ENCODE data around the gene WNT4. TPM values are rescaled to one million over a fixed set of nuclear protein-coding genes. Genes with fewer than 3 reads are reported as not detected.

WNT4 gene
- total and polyA plus RNA-seq, 2 donors from 2014 or later, result 0.45 to 0.69 TPM

GRCh38 chr1:22127248-22127647 lies 15.6 kb downstream of the WNT4 start:
- Histone ChIP-seq H3K27me3 (ENCODE audit: control insufficient read depth, insufficient read depth, low read length) (no peaks in the 10 kb centered on the region), H3K27ac (ENCODE audit: low read depth in 2 of 2, low read length in 2 of 2) (no peak overlapping the region), H3K36me3 (ENCODE audit: control insufficient read depth in 2 of 3, insufficient read depth in 3 of 3, low read length in 3 of 3) (no peaks in the 10 kb centered on the region), H3K9ac (ENCODE audit: low read length in 3 of 3) (no peak overlapping the region), H3K4me3 (ENCODE audit: low read length in 3 of 3) (no peak overlapping the region), H3K9me3 (ENCODE audit: control insufficient read depth in 2 of 3, insufficient read depth in 1 of 3, low read length in 3 of 3) (no peaks in the 10 kb centered on the region), H3K4me1 (ENCODE audit: control insufficient read depth in 2 of 3, insufficient read depth in 2 of 3, low read depth in 1 of 3, low read length in 3 of 3) (peaks cover 0 to 2% (median 0%) of the 10 kb centered on the region in 3 donors)
- DNase-seq (peak in 2 of 5 donors; percentile 43 to 60), FAIRE-seq (no peak)
- intact Hi-C loops (cut with DNase I), result no loop called here
- TF ChIP-seq, protein P1, sequence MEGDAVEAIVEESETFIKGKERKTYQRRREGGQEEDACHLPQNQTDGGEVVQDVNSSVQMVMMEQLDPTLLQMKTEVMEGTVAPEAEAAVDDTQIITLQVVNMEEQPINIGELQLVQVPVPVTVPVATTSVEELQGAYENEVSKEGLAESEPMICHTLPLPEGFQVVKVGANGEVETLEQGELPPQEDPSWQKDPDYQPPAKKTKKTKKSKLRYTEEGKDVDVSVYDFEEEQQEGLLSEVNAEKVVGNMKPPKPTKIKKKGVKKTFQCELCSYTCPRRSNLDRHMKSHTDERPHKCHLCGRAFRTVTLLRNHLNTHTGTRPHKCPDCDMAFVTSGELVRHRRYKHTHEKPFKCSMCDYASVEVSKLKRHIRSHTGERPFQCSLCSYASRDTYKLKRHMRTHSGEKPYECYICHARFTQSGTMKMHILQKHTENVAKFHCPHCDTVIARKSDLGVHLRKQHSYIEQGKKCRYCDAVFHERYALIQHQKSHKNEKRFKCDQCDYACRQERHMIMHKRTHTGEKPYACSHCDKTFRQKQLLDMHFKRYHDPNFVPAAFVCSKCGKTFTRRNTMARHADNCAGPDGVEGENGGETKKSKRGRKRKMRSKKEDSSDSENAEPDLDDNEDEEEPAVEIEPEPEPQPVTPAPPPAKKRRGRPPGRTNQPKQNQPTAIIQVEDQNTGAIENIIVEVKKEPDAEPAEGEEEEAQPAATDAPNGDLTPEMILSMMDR (IDR thresholded peaks at IDR 0.05; ENCODE audit: borderline replicate concordance, extremely low read depth, insufficient read depth), result no peak

GRCh38 chr1:22126531-22126930 lies 16.4 kb downstream of the WNT4 start:
- no peak overlapping the region for H3K9ac ChIP-seq (ENCODE audit: low read length in 3 of 3)
- FAIRE-seq (no peak), DNase-seq (no peak)
- intact Hi-C loops (cut with DNase I), result no loop called here
- H3K27ac ChIP-seq (ENCODE audit: low read depth in 2 of 2, low read length in 2 of 2), result no peak overlapping the region
- H3K4me3 ChIP-seq (ENCODE audit: low read length in 3 of 3), result no peak overlapping the region
- TF ChIP-seq, protein P1 (IDR thresholded peaks at IDR 0.05; ENCODE audit: borderline replicate concordance, extremely low read depth, insufficient read depth), result no peak
- no peaks in the 10 kb centered on the region for H3K36me3 ChIP-seq (ENCODE audit: control insufficient read depth in 2 of 3, insufficient read depth in 3 of 3, low read length in 3 of 3)
- peaks cover 0 to 2% (median 0%) of the 10 kb centered on the region in 3 donors for H3K4me1 ChIP-seq (ENCODE audit: control insufficient read depth in 2 of 3, insufficient read depth in 2 of 3, low read depth in 1 of 3, low read length in 3 of 3)
- H3K27me3 ChIP-seq (ENCODE audit: control insufficient read depth, insufficient read depth, low read length), result no peaks in the 10 kb centered on the region
- no peaks in the 10 kb centered on the region for H3K9me3 ChIP-seq (ENCODE audit: control insufficient read depth in 2 of 3, insufficient read depth in 1 of 3, low read length in 3 of 3)

DNA sequence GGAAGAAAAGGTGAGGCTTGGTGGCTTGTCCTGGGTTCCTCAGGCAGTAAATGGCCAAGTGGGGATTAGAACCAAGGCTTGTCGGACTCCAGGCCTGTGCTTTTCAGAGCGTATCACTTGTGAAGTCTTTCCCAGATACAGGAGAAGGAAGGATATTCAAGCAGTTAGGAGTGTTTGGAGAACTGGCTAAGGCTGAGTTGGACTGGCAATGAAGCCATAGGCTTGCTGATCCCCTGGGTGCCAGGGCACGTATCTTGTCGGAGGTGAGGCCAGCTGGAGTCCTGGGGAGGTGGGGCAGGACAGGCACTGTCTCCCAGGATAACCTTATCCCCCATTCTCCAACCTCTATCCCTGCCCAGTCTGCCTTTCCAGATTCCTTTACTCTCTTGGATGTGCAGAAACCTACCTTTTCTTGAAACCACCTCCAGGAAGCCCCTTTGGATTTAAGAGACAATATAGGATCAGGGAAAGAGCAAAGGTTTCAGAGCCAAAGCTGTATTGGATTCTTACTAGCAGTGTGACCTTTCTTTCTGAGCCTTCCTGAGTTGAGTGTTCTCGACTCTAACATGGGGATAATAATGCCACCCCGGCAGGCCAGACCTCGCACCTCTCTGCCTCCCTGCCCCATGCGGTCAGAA lies 18.2 kb downstream of the WNT4 start:
- Histone ChIP-seq H3K9me3 (ENCODE audit: control insufficient read depth in 2 of 3, insufficient read depth in 1 of 3, low read length in 3 of 3) (no peaks in the 10 kb centered on the region), H3K27ac (ENCODE audit: low read depth in 2 of 2, low read length in 2 of 2) (no peak overlapping the region), H3K36me3 (ENCODE audit: control insufficient read depth in 2 of 3, insufficient read depth in 3 of 3, low read length in 3 of 3) (no peaks in the 10 kb centered on the region), H3K4me1 (ENCODE audit: control insufficient read depth in 2 of 3, insufficient read depth in 2 of 3, low read depth in 1 of 3, low read length in 3 of 3) (peaks cover 0 to 2% (median 0%) of the 10 kb centered on the region in 3 donors), H3K4me3 (ENCODE audit: low read length in 3 of 3) (no peak overlapping the region), H3K27me3 (ENCODE audit: control insufficient read depth, insufficient read depth, low read length) (no peaks in the 10 kb centered on the region), H3K9ac (ENCODE audit: low read length in 3 of 3) (no peak overlapping the region)
- TF ChIP-seq, protein P1 (IDR thresholded peaks at IDR 0.05; ENCODE audit: borderline replicate concordance, extremely low read depth, insufficient read depth), result no peak
- DNase-seq, result no peak
- intact Hi-C loops (cut with DNase I), result no loop called here
- FAIRE-seq, result no peak
